ENCODE data around the gene HSF2.
"Not testable (repeated sequence)": the region's sequence is repeated elsewhere in the genome, so short reads cannot be mapped to it uniquely, and the experiment has no call there.

The HSF2 gene

GRCh38 chr6:122400121-122400450 is 634 bp downstream of the HSF2 start:
- no peak for DNase-seq

GRCh38 chr6:122400462-122401089 is 1.1 kb downstream of the HSF2 start:
- no peak for DNase-seq

GRCh38 chr6:122401104-122401503 is 1.7 kb downstream of the HSF2 start:
- DNase-seq, result no peak

DNA sequence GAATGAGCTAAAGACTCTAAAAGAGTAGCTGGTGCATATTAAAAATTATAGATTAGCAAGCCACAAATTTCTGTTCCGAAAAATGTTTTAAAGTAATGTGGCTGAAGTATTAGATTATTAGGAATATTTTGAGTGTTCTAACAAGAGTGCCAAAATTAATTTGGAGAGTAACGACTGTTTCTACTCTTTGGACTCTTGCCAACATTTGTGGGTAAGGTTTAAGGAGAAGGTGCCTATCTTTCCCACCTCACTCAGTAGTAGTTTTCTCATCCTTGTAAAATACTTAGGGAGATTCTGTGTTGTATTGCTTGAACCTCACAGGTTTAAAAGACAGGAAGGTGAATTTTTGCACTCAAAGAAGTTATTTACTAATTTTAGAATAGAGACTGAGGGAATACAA is 5.0 kb downstream of the HSF2 start:
- DNase-seq, result no peak

- no peak for DNase-seq
Measured at GRCh38 chr6:122405417-122405816, 6.0 kb downstream of the HSF2 start.

GRCh38 chr6:122406187-122406586 is 6.7 kb downstream of the HSF2 start:
- no peak for DNase-seq

GRCh38 chr6:122407712-122408111 is 8.3 kb downstream of the HSF2 start:
- no peak for DNase-seq

DNA sequence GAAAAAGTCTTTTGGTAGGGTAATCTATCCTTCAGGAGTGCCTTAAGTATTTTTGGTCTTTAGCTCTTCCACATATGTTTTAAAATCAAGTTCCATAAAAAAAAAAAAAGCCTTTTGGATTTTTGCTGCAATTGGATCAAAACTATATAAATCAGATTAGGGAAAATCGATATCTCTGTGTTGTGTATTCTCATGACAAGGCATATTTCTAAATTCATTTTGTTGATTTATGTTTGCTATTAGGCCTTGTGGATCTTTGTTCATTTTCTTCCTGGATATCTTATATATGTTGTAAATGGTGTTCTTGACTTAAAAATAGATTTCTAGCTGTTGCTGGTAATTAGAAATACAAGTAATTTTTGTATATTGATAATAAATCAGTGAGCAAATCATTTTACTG is 8.8 kb downstream of the HSF2 start:
- DNase-seq, result no peak

DNA sequence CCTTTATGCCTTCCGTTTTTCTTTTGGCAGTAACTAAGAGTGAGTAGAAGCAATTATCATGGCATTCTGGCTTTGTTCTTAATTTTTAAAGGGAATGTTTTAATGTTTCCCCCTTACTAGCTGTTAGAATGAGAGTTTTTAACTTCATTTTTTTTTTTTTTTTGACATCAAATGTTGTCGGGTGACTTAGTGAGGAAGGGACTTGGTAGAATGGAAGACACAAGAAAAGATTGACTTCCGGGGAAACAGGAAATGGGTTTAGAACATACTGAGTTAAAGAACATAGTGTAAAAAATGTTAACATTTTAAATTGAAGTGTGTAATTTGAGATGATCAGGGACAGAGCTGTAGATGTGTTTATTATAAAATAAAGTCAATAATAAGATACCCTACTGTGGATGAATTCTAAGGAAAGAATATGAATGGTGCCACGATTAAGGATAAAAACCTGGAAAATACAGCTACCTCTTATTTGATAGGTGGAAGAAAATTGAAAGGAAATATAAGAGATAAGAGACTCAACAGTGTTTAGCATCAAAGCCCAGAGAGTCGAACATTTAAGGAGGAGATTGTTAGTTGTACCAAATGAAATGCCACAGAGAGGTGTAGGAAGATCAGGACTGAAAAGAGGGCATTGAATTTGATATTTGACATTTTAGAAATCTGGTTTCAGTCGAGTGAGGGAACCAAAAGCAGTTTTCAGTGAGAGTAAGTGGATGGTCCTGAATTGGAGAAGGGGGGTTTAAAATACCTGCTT is 9.4 kb downstream of the HSF2 start:
- no peak for DNase-seq

DNA sequence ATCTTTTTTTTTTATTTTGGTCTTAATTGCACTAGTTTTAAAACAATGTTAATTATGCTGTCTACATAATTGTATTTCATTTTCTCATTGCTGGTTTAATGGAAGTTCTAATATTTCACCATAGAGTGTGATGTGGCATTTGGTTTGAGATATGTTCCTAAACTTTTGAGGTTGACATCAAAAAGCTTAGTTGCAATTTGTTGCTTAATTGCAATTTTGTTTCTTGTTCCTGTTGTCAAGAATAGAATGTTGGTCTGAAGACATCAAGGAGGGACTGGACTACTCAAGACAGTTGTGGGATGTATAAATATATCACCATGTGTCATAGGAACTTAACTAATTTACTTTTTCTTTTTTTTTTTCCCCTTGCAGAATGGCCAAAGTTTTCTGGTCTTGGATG is 12.5 kb downstream of the HSF2 start:
- no peak for DNase-seq

GRCh38 chr6:122416825-122417224 is 17.4 kb downstream of the HSF2 start:
- DNase-seq, result no peak

DNA sequence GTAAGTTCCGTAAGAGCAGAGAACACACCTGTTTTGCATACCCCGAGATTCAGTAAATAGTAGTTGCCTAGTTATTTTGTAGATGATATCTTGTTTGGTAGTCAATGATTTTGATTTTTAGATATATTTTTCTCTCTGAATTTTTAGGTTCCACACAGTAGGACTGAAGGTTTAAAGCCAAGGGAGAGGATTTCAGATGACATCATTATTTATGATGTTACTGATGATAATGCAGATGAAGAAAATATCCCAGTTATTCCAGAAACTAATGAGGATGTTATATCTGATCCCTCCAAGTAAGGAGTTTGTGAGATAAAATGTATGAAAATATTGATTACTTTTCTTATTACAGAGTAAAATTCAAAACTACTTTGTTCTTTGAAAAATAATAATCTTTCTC is 22.6 kb downstream of the HSF2 start:
- no peak for DNase-seq

- no peak for DNase-seq
Measured at GRCh38 chr6:122422614-122423267, 23.3 kb downstream of the HSF2 start.

DNA sequence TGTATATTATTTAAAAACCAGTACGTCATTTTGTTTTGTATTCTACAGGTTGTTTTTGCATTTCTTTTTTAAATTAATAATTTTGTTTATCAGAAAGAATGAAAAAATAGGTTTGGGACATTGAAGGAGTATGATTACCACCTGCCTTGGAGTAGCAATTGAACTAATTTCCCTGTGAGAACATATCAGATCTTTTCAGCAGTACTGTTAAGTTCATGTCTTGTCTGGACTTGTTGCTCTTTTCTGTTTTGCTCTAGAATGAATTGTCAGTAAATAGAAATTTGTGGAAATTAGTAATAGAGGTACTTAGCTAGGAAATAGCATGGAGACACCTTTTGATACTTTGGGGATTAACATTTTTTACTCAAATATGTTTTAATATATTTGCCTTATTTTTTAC is 24.3 kb downstream of the HSF2 start:
- DNase-seq, result no peak

DNA sequence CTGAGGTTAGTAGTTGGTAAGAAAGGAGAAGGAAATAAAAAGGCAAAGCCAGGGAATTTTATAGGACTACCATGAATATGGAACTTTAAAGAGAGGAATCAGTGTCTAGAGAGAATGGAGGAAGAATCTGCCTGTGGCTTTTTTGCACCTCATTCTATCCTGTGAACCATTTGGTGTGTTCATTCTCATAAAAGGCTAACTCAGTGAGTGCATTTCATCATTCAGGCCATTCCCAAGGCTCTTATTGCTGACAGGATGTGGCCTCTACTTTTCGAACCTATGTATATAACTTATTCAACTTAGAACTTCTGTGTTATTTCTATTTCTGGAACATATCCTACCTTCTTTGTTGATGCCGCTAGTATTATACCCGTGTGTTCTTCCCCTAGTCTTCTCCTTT is 27.1 kb downstream of the HSF2 start:
- DNase-seq, result no peak

DNA sequence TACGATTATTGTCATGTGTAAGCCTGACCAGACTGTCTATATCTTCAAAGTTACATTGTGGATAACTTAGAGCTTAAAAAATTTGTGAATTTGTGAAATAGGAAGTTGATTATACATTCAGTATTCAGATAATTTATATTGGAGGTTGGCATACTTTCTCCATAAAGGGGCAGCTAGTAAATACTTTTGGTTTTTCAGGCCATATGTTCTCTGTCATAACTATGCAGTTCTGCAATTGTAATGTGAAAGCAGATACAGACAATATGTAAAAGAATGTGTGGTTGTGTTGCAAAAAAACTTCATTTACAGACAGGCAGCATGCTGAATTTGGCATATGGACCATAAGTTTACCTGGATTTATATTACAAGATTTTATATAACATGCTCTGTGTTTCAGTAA is 29.3 kb downstream of the HSF2 start:
- peak; percentile 12 for DNase-seq

DNA sequence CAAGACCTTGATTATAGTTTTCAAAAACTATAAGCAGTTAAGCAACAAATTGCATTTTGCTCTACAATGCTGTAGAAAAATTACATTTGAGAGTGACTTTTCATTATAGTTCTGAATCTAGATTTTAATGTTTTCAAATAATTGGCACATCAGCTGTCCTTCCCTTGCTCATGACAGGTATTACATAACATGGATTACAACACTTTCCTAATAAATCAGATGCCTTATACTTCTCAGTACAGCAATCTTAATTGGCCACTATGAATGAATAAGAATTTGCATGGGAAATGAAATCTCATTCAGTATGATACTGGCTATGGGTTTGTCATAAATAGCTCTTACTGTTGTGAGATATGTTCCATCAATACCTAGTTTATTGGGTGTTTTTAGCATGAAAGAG is 29.9 kb downstream of the HSF2 start:
- no peak for DNase-seq

- no peak for DNase-seq
Measured at GRCh38 chr6:122431780-122432179, 32.3 kb downstream of the HSF2 start.

GRCh38 chr6:122432816-122433215 is 33.4 kb downstream of the HSF2 start:
- DNase-seq, result peak; percentile 36

- no peak for DNase-seq
Measured at GRCh38 chr6:122438975-122439374, 39.5 kb downstream of the HSF2 start.

GRCh38 chr6:122445274-122445673 is 45.8 kb downstream of the HSF2 start:
- no peak for DNase-seq

DNA sequence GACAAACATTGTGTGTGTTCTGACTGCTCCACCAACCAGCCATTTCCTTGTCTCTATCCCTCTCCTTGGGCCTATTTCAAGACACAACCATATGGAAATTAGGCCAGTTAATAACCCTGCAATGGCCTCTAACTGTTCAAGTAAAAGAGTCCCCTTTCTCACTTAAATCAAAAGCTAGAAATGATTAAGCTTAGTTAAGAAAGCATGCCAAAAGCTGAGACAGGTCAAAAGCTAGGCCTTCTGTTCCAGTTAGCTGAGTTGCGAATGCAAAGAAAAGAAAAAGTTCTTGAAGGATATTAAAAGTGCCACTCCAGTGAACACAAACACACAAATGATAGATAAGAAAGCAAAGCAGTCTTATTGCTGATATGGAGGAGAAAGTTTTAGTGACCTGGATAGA is 49.6 kb downstream of the HSF2 start:
- no peak for DNase-seq

- no peak for DNase-seq
Measured at GRCh38 chr6:122452509-122452908, 53.1 kb downstream of the HSF2 start.

DNA sequence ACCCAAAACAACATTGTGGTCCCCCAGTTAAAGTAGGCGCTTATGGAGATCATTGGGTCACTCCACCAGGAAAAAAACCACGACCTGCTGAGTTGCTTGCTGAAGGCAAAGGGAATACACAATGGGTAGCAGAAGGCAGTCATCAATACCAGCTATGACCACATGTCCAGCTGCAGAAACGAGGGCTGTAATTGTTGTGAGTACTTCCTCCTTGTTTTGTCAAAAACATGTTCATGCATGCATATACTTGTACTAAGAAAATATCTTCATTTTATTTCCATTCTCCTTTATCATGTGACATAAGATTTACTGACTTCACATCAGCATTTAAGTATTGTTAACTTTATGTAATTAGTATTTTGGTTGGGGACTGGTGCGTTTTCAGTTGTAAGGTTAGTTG is 55.2 kb downstream of the HSF2 start:
- no peak for DNase-seq

DNA sequence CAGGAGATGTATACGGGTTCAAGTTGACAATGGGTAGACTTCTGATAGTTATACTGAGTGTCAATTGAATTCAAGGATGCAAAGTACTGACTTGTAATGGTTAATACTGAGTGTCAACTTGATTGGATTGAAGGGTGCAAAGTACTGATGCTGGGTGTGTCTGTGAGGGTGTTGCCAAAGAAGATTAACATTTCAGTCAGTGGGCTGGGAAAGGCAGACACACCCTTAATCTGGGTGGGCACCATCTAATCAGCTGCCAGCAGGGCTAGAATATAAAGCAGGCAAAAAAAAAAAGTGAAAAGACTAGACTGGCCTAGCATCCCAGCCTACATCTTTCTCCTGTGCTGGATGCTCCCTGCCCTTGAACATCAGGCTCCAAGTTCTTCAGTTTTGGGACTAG is 55.7 kb downstream of the HSF2 start:
- not testable (repeated sequence) for DNase-seq
